HG02763 (cell line): ENCODE data around the gene FBXO4.
"Not testable (repeated sequence)": the region's sequence is repeated elsewhere in the genome, so short reads cannot be mapped to it uniquely, and the experiment has no call there.

ENCODE experiments used
- ATAC-seq: cut with Tn5 transposase; IDR thresholded peaks from one replicate; pipeline ENCODE4 v1.9.1; 2021; ENCODE audit warnings: mild to moderate bottlenecking, moderate library complexity; ENCODE audit not compliant: unreplicated experiment

Gene FBXO4

GRCh38 chr5:41978676-41979075 is 53.6 kb downstream of the FBXO4 start:
- ATAC-seq, result no peak

- ATAC-seq, result no peak
These were observed 55.3 kb downstream of the FBXO4 start for GRCh38 chr5:41980396-41980795.

- ATAC-seq, result no peak
These were observed 55.8 kb downstream of the FBXO4 start for GRCh38 chr5:41980870-41981269.

- ATAC-seq, result not testable (repeated sequence)
These were observed 57.8 kb downstream of the FBXO4 start for GRCh38 chr5:41982858-41983257.

GRCh38 chr5:41983284-41983683 is 58.2 kb downstream of the FBXO4 start:
- no peak for ATAC-seq

- ATAC-seq, result no peak
These were observed 61.0 kb downstream of the FBXO4 start for GRCh38 chr5:41985945-41986695.
